Vagina (tissue), 2 donors: ENCODE results near the gene CPNE9.

Source experiments
- POLR2A ChIP-seq, 2 donors: fragments of 450-650 bp; IDR thresholded peaks; one replicate each; pipeline ENCODE4 v1.6.1; 2017; ENCODE audit warnings: antibody characterized with exemption in 2 of 2, mild to moderate bottlenecking in 2 of 2, moderate library complexity in 2 of 2
- POLR2AphosphoS5 ChIP-seq, 2 donors: sonication (generic); formaldehyde crosslinking; IDR thresholded peaks; one replicate each; pipeline ENCODE4 v1.9.0; 2017; ENCODE audit warnings: antibody characterized with exemption in 2 of 2, mild to moderate bottlenecking in 2 of 2, low read depth in 1 of 2; ENCODE audit not compliant: insufficient read depth in 1 of 2
- TF ChIP-seq, protein P1 (sequence below), 3 experiments: fragments of 450-650 bp in 2 of 3; fragments of 200-600 bp in 1 of 3; sonication (generic) in 1 of 3; IDR thresholded peaks; one replicate each; pipeline ENCODE4 v1.5.1; 2017 to 2019; ENCODE audit warnings: antibody characterized with exemption in 3 of 3, mild to moderate bottlenecking in 2 of 3, moderate library complexity in 2 of 3

- TF ChIP-seq POLR2A (IDR thresholded peaks at IDR 0.05) (no peak), POLR2AphosphoS5 (IDR thresholded peaks at IDR 0.05; ENCODE audit: insufficient read depth in 1 of 2, low read depth in 1 of 2) (no peak)
- TF ChIP-seq, protein P1, sequence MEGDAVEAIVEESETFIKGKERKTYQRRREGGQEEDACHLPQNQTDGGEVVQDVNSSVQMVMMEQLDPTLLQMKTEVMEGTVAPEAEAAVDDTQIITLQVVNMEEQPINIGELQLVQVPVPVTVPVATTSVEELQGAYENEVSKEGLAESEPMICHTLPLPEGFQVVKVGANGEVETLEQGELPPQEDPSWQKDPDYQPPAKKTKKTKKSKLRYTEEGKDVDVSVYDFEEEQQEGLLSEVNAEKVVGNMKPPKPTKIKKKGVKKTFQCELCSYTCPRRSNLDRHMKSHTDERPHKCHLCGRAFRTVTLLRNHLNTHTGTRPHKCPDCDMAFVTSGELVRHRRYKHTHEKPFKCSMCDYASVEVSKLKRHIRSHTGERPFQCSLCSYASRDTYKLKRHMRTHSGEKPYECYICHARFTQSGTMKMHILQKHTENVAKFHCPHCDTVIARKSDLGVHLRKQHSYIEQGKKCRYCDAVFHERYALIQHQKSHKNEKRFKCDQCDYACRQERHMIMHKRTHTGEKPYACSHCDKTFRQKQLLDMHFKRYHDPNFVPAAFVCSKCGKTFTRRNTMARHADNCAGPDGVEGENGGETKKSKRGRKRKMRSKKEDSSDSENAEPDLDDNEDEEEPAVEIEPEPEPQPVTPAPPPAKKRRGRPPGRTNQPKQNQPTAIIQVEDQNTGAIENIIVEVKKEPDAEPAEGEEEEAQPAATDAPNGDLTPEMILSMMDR (IDR thresholded peaks at IDR 0.05), result no peak
These were observed 1.0 kb downstream of the CPNE9 start for GRCh38 chr3:9704347-9705322.
